Islet precursor cell (in vitro differentiated cells): ENCODE measurements around the gene GNB2.
A peak's percentile ranks its signal among the peaks of the same experiment; 100 is the strongest.
"Not testable (repeated sequence)": the region's sequence is repeated elsewhere in the genome, so short reads cannot be mapped to it uniquely, and the experiment has no call there.

Experiments used
- DNase-seq: peaks from one replicate; pipeline ENCODE4 v3.0.0-alpha.2; 2018

The GNB2 gene

GRCh38 chr7:100682228-100682741, 8.7 kb downstream of the GNB2 start:
- DNase-seq: peak; percentile 73

DNA sequence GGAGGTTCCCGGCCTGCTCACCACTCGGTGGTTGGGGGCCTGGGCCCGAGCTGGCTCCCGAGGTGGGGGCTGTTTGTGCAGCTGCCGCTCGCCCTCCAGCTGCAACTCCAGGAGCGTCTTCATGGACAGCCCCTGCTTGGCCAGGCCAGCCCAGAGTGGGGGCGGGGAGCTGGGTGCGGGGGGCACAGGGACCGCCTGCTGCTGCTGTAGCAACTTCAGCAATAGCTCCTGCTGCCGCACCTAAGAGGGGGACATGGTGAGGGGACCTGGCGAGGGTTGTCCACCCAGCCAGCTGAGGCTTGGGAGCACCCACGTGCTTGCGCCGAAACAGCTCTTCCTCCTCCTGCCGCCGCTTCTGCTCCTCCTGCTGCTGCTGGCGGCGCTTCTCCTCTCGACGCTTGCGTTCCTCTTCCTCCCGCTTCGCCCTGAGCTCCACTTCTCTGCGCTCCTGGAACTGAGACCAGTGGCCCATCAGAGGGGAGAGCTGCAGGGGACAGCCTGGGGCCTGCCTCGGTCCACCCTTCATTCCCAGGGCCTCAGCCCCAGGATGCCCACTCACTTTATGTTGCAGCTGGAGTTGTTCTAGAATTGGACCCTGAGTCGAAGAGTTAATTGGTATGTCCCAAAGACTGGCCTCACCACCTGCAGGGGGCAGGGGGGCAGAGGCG, 9.6 kb downstream of the GNB2 start:
- no peak for DNase-seq

DNA sequence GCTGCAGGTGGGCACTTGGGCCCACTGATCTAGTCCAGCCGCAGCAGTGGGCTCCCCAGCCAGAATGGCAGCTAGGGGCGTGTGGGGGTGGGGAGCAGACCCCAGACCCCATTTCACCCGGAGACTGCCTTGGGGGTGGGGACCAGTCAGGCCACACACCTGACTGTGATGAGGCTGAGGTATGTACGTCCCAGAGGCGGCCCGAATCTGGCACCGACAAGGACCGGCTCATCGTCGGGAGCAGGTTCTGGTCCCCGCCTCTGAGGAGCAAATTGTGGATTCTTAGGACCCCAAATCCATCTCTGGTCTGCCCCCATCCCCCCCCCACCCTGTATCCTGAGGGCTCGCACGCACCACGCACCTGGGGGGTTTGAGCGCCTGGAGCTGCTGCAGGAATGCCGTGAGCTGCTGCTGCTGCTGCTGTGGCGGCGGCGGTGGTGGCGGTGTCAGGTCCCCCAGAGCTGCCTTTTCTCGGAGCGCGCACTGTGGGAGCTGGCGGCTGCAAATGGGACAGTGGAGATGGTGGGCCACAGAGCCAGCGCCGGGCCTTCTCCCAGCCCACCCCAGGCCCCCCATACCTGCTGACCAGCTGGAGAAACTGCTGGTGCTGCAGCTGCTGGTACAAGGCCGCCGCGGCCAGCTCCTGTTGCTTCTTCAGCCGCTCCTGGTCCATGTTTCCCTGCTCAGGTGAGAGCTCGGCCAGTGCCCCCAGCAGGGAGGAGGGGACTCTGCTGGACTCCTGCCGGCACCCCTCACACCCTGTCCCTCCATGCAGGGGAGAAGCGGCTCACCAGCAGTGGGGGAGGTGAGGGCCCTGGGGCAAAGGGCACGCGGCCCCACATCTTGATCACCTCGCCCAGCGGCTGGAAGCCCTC, 10.4 kb downstream of the GNB2 start:
- DNase-seq: no peak

DNA sequence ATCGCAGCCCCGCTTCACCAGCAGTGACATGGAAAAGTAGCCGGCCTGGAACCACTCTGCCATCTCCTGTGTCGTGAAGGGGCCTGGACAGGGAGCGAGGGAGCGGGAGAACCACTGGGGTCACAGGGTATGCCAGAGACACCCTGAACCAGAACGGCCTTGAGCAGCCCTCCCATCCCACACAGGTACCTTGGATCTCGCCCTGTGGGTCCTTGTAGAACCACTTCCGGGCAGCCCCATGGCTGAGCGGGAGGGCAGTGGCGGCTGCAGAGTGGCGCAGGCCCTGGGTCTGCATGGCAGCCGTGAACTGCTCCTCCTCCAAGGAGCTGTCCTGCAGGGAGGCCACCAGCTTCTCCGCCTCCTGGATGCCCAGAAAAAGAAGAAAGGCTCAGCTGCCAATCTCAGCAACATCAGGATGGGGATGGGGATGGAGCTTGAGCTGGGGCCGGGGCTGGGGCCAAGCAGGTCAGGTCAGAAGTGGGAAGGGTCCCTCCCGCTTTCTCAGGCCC, 11.0 kb downstream of the GNB2 start:
- no peak for DNase-seq

DNA sequence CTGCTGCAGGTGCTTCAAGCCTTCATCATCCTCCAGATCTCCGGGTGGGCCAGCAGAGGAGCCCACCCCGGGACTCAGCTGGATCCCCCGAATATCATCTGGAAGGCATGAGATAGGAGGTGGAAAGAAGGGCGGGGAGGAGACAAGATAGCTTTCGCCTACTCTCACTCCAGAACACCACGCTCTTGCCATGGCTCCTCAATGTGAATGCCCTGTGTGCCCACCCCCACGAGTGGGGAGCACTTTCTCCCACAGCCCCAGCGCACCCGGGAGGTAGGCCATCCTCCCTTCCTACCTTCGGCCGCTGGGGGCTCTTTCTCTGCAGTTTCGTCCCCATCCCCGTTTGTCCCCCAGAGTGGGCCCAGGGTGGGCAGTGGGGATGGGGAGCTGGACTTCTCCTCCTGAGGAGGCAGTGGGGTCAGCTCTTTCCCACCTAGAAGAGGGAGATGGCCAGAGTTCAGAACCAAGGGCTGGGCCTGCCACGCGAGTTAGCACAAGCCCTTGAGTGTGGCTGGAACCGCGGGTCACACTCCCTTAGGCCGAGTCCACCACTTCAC, 11.6 kb downstream of the GNB2 start:
- no peak for DNase-seq

DNA sequence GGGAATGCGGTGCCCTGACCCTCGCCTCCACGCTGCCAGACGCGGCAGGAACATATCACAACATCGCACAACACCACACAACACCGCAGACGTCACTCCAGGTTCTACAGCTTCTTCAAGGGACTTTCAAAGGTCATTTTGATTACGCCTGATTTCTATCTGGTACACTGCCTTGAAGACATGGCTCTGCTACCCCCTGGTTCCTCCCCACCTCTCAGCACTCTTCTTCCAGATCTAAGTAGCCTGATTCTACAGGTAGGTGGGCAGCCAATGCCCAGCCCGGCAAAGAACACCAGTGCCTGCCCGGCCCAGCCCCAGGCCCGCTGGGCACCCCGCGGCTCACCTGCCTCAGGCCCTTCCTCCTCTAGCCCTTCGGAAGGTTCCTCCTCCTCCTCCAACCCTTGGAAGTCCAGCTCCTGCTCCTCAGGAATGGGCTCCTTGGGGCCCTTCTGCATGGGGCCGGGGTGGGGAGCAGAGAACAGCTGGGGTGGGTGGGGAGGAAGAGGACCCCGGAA, 12.1 kb downstream of the GNB2 start:
- DNase-seq: no peak

GRCh38 chr7:100686201-100686821, 12.8 kb downstream of the GNB2 start:
- no peak for DNase-seq

GRCh38 chr7:100686822-100687211, 13.3 kb downstream of the GNB2 start:
- no peak for DNase-seq

GRCh38 chr7:100687261-100687660, 13.7 kb downstream of the GNB2 start:
- DNase-seq: no peak

DNA sequence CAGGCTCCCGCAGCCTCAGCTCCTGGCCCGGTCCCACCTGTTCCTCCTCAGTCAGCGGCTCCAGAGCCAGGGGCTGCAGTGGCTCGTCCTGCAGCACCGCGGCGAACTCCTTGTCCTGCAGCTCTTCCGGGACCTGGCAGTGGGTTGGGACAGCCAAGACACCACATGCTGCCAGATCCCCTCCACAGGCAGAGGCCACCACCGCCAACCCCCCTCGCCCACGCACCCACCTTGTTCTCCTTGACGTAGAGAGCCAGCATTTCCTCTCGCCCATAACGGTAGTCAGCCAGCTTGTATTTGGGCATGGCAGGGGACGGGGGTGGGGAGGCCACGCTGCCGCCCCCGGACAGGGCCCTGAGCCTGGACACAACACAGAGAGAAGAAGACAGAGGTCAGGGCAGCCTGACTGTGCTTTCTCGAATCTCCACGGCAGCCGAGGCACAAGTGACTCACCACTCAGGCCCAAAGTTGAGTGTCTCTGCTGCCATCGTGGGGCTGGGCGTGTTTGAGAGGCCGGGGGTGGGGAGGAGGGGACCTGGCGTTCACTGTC, 14.3 kb downstream of the GNB2 start:
- DNase-seq: no peak

DNA sequence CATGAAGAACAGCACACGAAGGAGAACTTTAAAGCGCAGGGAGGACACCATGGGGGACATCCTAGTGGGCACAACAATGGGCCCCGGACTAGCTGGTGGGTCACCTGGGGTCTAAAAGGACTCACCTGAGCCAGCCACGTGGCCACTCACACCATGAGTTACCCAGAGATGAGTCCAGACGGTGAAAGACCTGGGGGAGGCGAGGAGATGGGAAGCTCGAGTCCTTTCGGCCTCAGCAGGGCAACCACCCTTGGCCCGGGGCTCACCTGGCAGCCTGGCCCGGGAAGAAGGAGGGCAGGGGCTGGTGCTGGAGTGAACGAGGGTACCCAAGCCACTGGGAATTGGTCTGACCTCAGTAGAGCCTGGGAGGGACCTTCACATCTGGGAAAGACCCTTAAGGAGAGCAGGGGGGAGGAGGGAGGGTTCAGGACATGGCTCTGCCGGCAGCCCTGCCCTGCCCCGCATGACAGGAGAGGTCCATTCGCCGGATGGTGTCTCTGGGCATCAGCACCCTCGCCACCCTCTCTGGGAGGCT, 14.9 kb downstream of the GNB2 start:
- no peak for DNase-seq

DNA sequence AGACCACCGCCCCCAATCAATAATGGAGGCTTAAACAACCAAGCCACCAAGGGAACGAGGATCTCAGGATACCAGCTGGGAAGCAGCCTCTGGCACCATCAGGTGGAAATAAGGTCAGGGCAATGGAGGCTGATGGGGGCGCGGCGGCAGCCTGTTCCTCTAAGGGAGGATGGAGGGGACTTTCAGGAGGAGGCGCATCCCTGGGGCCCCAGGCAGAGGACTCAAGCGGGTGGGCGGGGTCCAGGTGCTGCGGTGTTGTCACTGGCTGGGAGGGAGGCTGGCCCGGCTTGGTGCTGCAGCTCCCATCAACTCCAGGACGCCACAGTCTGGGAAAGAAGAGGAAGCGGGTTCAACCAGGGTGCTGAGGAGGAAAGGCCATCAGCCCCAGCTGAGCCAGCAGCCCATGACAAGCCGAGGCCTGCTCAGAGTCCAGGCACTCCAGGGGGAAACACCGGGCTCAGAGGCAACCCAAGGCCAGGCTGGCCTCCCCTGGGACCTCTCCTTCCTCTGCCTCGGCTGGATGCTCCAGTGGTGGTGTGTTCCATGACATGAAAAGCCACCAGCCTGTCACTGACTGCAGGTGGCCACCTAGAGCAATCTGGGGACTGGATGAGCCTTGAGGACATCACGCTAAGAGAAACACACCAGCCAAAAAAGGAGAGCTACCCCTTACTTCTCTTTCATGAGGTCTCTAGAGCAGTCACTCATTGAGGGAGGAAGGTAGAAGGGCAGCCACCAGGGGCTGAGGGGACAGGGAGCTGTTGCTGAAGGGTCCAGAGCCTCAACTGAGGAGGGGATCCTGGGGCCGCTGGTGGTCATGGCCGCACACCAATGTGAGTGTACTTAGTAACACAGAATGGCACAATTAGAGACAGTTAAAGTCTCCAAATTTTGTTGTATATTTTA, 15.9 kb downstream of the GNB2 start:
- no peak for DNase-seq

- peak; percentile 91 for DNase-seq
Observed at GRCh38 chr7:100691676-100692577, 18.4 kb downstream of the GNB2 start.

- DNase-seq: no peak
Observed at GRCh38 chr7:100692578-100692961, 19.0 kb downstream of the GNB2 start.

- no peak for DNase-seq
Observed at GRCh38 chr7:100693312-100694097, 20.0 kb downstream of the GNB2 start.

DNA sequence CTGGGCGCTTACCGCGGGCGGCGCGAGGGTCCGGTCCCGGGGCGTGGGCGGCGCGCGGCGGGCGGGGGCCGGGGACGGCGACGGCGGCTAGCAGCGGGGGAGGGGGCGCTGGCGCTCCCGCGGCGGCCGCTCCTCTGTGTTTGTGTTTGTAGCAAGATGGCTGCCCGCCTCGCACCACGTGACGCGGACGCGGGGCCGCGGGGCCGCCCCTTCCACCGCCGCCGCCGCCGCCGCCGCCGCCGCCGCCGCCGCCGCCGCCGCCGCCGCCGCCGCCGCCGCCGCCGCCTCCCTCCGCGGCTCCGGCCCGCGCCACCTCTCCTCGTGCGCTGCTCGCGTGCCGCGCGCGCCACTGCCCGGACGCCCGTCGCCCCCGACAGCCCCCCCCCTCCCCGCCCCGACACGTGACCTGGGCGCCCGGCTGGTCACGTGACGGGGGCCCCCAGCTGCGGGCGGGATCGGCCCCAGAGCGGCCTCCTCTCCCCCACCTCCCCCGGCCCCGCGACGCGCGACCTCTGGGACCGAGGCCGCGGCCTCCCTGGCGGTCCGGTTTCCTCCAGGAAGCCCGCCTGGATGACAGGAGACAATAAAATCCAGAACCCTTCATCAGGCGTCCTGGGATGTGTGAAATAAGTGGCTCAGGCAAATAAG, 20.7 kb downstream of the GNB2 start, which contains the start of gene GIGYF1:
Gene GIGYF1, minus strand, starts transcription at position 153 of the 648 bp plus-strand sequence. CDS start 6,012 bp downstream, outside the sequence.
- DNase-seq: peak; percentile 83

GRCh38 chr7:100696123-100696521, 22.6 kb downstream of the GNB2 start:
- DNase-seq: no peak

DNA sequence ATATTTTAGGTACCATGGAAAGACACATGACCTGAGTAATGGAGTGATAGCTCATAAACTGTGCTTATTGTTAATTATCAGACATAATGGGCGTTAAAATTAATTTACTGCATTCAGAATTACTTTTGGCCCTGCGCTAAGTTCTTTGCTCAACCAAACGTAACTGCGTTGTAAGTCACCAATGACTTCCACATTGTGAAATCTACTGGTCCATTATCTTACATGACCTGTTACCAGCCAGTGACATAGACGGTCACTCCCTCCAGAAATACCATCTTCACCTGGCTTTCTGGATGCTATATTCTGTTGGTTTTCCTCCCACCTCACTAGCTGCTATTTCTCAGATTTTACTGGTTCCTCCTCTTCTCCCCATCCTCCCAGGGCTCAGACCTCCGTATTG, 25.5 kb downstream of the GNB2 start:
- no peak for DNase-seq

DNA sequence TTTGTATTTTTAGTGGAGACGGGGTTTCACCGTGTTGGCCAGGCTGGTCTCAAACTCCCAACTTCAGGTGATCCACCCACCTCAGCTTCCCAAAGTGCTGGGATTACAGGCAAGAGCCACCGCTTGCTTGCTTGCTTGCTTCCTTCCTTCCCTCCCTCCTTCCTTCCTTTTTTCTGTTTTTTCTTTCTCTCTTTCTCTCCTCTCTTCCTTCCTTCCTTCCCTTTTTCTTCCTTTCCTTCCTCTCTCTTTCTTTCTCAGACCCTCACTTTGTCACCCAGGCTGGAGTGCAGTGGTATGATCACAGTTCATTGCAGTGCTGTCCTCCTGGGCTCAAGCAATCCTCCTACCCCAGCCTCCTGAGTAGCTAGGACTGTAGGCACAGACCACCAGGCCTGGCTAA, 27.5 kb downstream of the GNB2 start:
- DNase-seq: not testable (repeated sequence)
